ENCODE measurements around the gene PALLD.

Gene PALLD

GRCh38 chr4:168802222-168802621 lies 305.4 kb downstream of the PALLD start:
- DNase-seq = no peak

GRCh38 chr4:168803052-168803451 lies 306.2 kb downstream of the PALLD start:
- peak; percentile 84 to 92 for DNase-seq

- no peak for DNase-seq
Observed at GRCh38 chr4:168803732-168804131, 306.9 kb downstream of the PALLD start.

GRCh38 chr4:168804146-168804545 lies 307.3 kb downstream of the PALLD start:
- DNase-seq = peak; percentile 33 to 65

- no peak for DNase-seq
Observed at GRCh38 chr4:168805341-168805740, 308.5 kb downstream of the PALLD start.

- DNase-seq = peak; percentile 22 to 32
Observed at GRCh38 chr4:168806247-168806646, 309.4 kb downstream of the PALLD start.

GRCh38 chr4:168811207-168811606 lies 314.4 kb downstream of the PALLD start:
- no peak for DNase-seq

GRCh38 chr4:168811786-168812651 lies 315.2 kb downstream of the PALLD start:
- DNase-seq = no peak

- DNase-seq = no peak
Observed at GRCh38 chr4:168812806-168813205, 316.0 kb downstream of the PALLD start.

- DNase-seq = no peak
Observed at GRCh38 chr4:168813890-168814289, 317.0 kb downstream of the PALLD start.

GRCh38 chr4:168815379-168816345 lies 318.8 kb downstream of the PALLD start:
- DNase-seq = peak; percentile 21 to 27

GRCh38 chr4:168817370-168817769 lies 320.5 kb downstream of the PALLD start:
- DNase-seq = no peak

GRCh38 chr4:168822481-168822880 lies 325.6 kb downstream of the PALLD start:
- no peak for DNase-seq

- DNase-seq = no peak
Observed at GRCh38 chr4:168825975-168826374, 329.1 kb downstream of the PALLD start.

GRCh38 chr4:168826620-168827019 lies 329.8 kb downstream of the PALLD start:
- DNase-seq = no peak

- peak; percentile 76 to 80 for DNase-seq
Observed at GRCh38 chr4:168830777-168831512, 334.1 kb downstream of the PALLD start.

GRCh38 chr4:168831585-168831918 lies 334.7 kb downstream of the PALLD start:
- DNase-seq = no peak

GRCh38 chr4:168831919-168832762 lies 335.3 kb downstream of the PALLD start:
- DNase-seq = peak; percentile 42 to 72

GRCh38 chr4:168832763-168833575 lies 336.1 kb downstream of the PALLD start:
- DNase-seq = no peak

GRCh38 chr4:168833881-168834280 lies 337.0 kb downstream of the PALLD start:
- no peak for DNase-seq
